HEK293T (cell line): ENCODE data around the gene LIPC.

ENCODE experiments used
- CTCF ChIA-PET: fragments of 350-600 bp; formaldehyde crosslinking; extraction: SDS; loops from one replicate; lab custom pipeline; 2021; ENCODE audit warnings: antibody characterized with exemption, inconsistent platforms; lab: Yijun Ruan, JAX
- POLR2A ChIA-PET: fragments of 350-600 bp; formaldehyde crosslinking; extraction: SDS; loops from one replicate; lab custom pipeline; 2020; ENCODE audit warnings: antibody characterized with exemption, inconsistent platforms; lab: Yijun Ruan, JAX
- DNase-seq: peaks from one replicate; pipeline ENCODE4 v3.0.0; 2012; ENCODE audit warnings: mixed read lengths; ENCODE audit errors: extremely low spot score
- ARNT ChIP-seq: fragments of 450-650 bp; IDR thresholded peaks from 2 replicates; pipeline ENCODE4 v1.6.1; 2017; ENCODE audit warnings: mild to moderate bottlenecking
- BHLHE40 ChIP-seq: fragments of 450-650 bp; IDR thresholded peaks from 2 replicates; pipeline ENCODE4 v1.6.1; 2016; ENCODE audit warnings: mild to moderate bottlenecking, moderate library complexity, borderline replicate concordance
- CTBP1 ChIP-seq: fragments of 450-650 bp; IDR thresholded peaks from 2 replicates; pipeline ENCODE4 v1.6.1; 2016; ENCODE audit warnings: borderline replicate concordance
- ELF4 ChIP-seq: fragments of 450-650 bp; IDR thresholded peaks from 2 replicates; pipeline ENCODE4 v1.6.1; 2017; ENCODE audit warnings: antibody characterized with exemption
- FOXA1 ChIP-seq: fragments of 450-650 bp; IDR thresholded peaks from 2 replicates; pipeline ENCODE4 v1.6.1; 2016; ENCODE audit warnings: mild to moderate bottlenecking
- FOXK2 ChIP-seq: fragments of 450-650 bp; IDR thresholded peaks from 2 replicates; pipeline ENCODE4 v1.6.1; 2016; ENCODE audit warnings: mild to moderate bottlenecking
- FOXM1 ChIP-seq: fragments of 450-650 bp; IDR thresholded peaks from 2 replicates; pipeline ENCODE4 v1.6.1; 2017; ENCODE audit warnings: mild to moderate bottlenecking, borderline replicate concordance
- HDGF ChIP-seq: fragments of 450-650 bp; IDR thresholded peaks from 2 replicates; pipeline ENCODE4 v1.6.1; 2017; ENCODE audit warnings: antibody characterized with exemption, borderline replicate concordance
- L3MBTL2 ChIP-seq: fragments of 450-650 bp; conservative IDR thresholded peaks from 2 replicates; pipeline ENCODE4 v1.6.1; 2016; ENCODE audit warnings: mild to moderate bottlenecking
- LEF1 ChIP-seq: fragments of 450-650 bp; IDR thresholded peaks from 2 replicates; pipeline ENCODE4 v1.6.1; 2017; ENCODE audit warnings: mild to moderate bottlenecking, borderline replicate concordance
- NFRKB ChIP-seq: fragments of 450-650 bp; IDR thresholded peaks from 2 replicates; pipeline ENCODE4 v1.6.1; 2016; ENCODE audit warnings: mild to moderate bottlenecking, moderate library complexity
- SP1 ChIP-seq: fragments of 450-650 bp; IDR thresholded peaks from 2 replicates; pipeline ENCODE4 v1.6.1; 2017
- SUZ12 ChIP-seq: fragments of 450-650 bp; IDR thresholded peaks from 2 replicates; pipeline ENCODE4 v1.6.1; 2016; ENCODE audit warnings: mild to moderate bottlenecking
- TARDBP ChIP-seq: fragments of 450-650 bp; IDR thresholded peaks from 2 replicates; pipeline ENCODE4 v1.6.1; 2016
- ZNF384 ChIP-seq: fragments of 450-650 bp; IDR thresholded peaks from 2 replicates; pipeline ENCODE4 v1.6.1; 2016
- TF ChIP-seq, protein P1 (sequence below): fragments of 450-650 bp; IDR thresholded peaks from 2 replicates; pipeline ENCODE4 v1.6.1; 2016

The LIPC gene

DNA sequence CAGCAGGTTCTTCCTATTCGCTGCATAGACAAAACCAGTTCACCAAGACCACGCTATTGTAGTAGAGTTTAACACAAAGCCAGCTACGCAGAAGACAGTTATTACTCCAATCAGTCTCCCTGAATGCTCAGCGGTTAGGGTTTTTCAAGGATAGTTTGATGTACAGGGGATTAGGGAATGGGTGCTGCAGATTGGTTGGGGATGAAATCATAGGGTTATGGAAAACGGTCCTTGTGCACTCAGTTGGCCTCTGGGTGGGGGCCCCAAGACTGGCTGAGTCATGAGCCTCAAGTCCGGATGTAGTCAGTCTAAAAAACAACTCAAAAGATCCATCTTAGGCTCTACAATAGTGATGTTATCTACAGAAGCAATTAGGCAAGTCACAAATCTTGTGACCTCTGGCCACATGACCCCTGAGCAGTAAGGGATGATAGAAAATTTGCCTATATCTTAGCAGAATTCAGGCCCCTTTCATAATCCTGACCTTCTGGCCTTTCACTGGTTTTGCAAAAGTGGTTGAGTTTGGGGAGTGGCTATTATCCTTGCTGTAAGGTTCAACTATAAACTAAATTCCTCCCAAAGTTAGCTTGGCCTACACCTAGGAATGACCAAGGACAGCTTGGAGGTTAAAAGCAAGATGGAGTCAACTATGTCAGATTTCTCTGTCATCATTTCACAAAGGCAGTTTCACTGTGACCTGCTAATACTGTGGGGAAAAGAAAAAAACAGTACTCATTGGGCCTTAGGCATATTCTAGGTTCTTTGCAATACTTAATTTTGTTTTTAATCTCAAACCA lies 57.7 kb downstream of the LIPC start:
- TF ChIP-seq FOXK2 (no peak), ZNF384 (no peak), NFRKB (no peak), ELF4 (no peak), SP1 (no peak), BHLHE40 (no peak), FOXA1 (no peak), LEF1 (no peak), L3MBTL2 (no peak), SUZ12 (no peak), HDGF (no peak), TARDBP (no peak), CTBP1 (no peak), FOXM1 (no peak), ARNT (no peak)
- TF ChIP-seq, protein P1, sequence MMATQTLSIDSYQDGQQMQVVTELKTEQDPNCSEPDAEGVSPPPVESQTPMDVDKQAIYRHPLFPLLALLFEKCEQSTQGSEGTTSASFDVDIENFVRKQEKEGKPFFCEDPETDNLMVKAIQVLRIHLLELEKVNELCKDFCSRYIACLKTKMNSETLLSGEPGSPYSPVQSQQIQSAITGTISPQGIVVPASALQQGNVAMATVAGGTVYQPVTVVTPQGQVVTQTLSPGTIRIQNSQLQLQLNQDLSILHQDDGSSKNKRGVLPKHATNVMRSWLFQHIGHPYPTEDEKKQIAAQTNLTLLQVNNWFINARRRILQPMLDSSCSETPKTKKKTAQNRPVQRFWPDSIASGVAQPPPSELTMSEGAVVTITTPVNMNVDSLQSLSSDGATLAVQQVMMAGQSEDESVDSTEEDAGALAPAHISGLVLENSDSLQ, result no peak
- POLR2A ChIA-PET, result no interaction called here
- no peak for DNase-seq
- CTCF ChIA-PET, result no interaction called here

DNA sequence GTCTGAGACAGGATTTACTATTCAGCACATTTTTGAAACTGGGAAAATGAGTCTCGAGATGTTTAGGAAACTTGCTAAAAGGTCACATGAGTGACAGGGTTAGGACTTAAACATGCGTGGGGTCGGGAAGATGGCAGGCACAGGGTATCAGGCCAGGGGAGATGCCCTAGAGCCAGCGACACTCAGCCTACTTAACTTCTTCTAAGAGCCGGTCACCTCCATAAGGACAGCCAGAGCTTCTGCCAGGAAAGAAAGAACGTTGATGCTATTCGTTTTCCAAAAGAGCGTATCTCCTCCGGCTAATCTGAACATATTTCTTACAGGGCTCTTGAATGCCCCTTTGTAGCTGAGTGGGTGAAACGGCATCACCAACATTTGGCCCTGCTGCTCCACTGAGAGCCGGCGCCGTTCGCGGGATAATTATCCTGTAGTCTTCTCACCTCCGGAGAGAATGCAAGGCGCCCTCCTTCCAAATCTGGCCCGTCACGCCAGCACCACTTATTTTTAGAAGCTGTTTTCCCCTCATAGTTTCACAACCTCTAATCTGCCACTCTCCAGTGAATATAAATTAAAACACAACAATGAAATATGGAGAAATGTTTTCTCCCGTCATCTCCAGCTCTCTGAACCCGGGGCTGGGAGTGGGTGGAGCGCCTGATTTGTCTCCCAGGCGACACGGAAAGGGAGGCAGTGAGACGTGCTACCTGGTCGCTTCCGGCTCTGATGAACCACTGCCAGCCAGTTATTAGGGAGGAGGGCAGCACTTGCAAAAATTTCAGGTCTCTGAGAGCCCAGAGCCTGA lies 58.5 kb downstream of the LIPC start:
- ChIA-PET CTCF (no interaction called here), POLR2A (no interaction called here)
- DNase-seq, result no peak
- no peak for TF ChIP-seq L3MBTL2
- no peak for TF ChIP-seq FOXM1

DNA sequence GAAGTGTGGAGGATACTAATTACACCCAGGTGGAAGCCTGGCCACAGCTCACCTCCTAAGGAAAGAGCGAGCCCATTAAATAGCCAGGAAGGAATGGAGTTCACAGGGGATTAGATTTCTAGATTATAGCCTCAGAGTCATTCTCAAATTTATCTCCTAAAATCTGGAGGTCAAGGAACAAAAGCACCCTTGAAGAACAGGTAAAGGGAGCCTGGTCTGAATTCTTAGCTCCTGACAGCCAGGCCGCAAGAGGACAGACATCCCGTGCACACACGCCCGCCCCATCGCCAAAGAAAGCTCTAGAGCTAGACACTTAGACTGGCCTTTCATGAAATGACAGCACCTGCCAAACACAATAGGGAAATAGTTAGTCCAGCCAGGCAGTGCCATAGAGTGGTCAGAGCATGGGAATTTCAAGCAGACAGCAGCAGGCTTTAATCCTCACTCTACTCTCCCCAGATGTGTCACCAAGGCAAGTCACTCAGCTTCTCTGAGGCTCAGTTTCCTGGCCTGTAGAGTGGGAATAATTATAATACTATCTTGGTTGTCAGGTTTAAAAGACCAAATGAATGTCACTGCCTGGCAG lies 59.2 kb downstream of the LIPC start:
- no peak for TF ChIP-seq BHLHE40
- TF ChIP-seq FOXA1, result no peak
- TF ChIP-seq FOXK2, result no peak
- no peak for TF ChIP-seq ARNT
- TF ChIP-seq NFRKB, result no peak
- TF ChIP-seq HDGF, result no peak
- no peak for TF ChIP-seq ZNF384
- TF ChIP-seq LEF1, result no peak
- no peak for TF ChIP-seq ELF4
- TF ChIP-seq SUZ12, result no peak
- TF ChIP-seq TARDBP, result no peak
- no peak for TF ChIP-seq CTBP1

DNA sequence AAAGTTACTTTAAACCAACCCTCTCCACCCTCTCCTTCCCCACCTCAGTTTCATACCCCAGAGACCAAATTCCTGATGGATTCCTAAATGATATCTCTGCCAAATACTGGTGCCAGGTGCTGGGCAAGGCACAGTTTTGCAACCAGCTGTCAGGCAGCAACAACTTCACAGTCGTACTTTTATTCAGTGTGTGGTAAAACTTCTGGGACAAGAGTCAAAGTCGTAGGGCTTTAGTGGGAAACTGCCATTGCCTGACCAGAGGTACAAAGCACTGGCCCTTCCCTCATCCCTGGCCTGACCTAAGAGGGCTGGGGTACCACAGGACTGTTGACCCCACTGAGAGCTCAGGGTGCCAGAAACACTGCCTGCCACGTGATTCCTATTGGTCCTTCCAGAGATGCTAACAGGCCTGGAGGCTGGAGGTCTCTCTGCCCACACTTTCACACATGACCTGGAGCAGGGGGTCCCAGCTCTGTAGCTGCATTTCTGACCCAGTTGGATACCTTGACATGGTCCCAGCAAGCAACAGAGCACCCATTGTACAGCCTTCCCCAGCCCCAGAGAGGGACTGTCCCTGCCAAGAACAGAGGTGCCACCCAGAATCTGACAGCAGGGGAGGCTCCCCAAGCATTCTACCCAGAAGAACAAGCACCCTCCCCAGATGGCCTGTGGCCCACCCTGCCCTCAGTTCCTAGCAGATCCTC lies 59.9 kb downstream of the LIPC start:
- DNase-seq, result no peak
- no peak for TF ChIP-seq HDGF
- no peak for TF ChIP-seq SUZ12
- TF ChIP-seq FOXK2, result no peak
- no peak for TF ChIP-seq ZNF384
- TF ChIP-seq, protein P1, result no peak
- TF ChIP-seq CTBP1, result no peak
- TF ChIP-seq TARDBP, result no peak
- no peak for TF ChIP-seq ELF4
- TF ChIP-seq L3MBTL2, result no peak
- ChIA-PET POLR2A (interaction anchor here (0.6 kb wide), 1 partner anchor 15 kb away, joined by 3 read pairs; no protein-coding TSS in a partner anchor), CTCF (interaction anchor here (1.1 kb wide), 1 partner anchor 15 kb away, joined by 4 read pairs; no protein-coding TSS in a partner anchor)

More for the DNA sequence above, 59.2 kb downstream of the LIPC start:
- ChIA-PET CTCF (no interaction called here), POLR2A (no interaction called here)
- DNase-seq, result no peak

DNA sequence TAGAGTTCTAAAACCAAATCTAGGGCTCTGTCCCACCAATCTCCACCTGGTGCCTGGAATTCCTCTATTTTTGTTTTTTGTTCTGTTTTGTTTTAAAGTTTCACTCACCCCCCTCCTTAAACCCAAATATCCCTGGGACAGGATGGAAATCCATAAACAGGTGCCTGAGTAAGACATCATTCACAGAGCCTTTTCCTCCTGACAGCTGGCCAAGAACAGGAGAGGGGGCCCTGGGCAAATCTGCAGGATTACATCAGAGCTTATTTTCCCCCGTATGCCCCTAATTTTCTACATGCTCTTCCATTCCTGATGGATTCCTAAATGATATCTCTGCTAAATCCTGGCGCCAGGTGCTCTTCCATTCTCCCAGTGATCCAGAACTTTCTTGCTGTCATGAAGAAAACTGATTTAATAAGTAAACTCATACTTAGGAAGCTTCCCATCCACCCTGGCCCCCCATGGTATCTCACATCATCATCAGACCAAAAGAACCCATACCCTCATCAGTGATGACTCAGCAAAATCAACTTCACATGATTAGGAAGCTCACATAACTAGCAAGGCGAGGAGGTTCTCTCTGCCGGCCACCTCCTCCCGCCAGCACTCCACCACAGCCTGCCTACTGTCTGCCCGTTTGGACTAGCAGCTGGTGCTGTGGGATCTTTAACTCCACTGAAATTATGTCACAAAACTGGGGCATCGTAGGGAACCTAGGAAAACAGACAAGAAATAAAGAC lies 61.0 kb downstream of the LIPC start:
- no peak for TF ChIP-seq ZNF384
- TF ChIP-seq LEF1, result no peak
- TF ChIP-seq HDGF, result no peak
- TF ChIP-seq FOXA1, result no peak
- no peak for TF ChIP-seq CTBP1
- TF ChIP-seq NFRKB, result no peak
- TF ChIP-seq FOXK2, result no peak
- TF ChIP-seq, protein P1, result no peak
- no peak for TF ChIP-seq TARDBP
- TF ChIP-seq ARNT, result no peak
- TF ChIP-seq L3MBTL2, result no peak
- TF ChIP-seq SP1, result no peak
- TF ChIP-seq ELF4, result no peak
- TF ChIP-seq SUZ12, result no peak
- no peak for TF ChIP-seq BHLHE40
- no peak for TF ChIP-seq FOXM1
- POLR2A ChIA-PET, result no interaction called here
- DNase-seq, result no peak
- CTCF ChIA-PET, result interaction anchor here (1.1 kb wide), 1 partner anchor 14 kb away, joined by 4 read pairs; no protein-coding TSS in a partner anchor
